ENCODE data around the gene PRPF8. TPM values are rescaled to one million over a fixed set of nuclear protein-coding genes. Genes with fewer than 3 reads are reported as not detected.
"Not testable (repeated sequence)": the region's sequence is repeated elsewhere in the genome, so short reads cannot be mapped to it uniquely, and the experiment has no call there.

PRPF8 gene
- total and polyA plus RNA-seq, 2 experiments from 2014 or later, result 72.2 to 93.8 TPM

DNA sequence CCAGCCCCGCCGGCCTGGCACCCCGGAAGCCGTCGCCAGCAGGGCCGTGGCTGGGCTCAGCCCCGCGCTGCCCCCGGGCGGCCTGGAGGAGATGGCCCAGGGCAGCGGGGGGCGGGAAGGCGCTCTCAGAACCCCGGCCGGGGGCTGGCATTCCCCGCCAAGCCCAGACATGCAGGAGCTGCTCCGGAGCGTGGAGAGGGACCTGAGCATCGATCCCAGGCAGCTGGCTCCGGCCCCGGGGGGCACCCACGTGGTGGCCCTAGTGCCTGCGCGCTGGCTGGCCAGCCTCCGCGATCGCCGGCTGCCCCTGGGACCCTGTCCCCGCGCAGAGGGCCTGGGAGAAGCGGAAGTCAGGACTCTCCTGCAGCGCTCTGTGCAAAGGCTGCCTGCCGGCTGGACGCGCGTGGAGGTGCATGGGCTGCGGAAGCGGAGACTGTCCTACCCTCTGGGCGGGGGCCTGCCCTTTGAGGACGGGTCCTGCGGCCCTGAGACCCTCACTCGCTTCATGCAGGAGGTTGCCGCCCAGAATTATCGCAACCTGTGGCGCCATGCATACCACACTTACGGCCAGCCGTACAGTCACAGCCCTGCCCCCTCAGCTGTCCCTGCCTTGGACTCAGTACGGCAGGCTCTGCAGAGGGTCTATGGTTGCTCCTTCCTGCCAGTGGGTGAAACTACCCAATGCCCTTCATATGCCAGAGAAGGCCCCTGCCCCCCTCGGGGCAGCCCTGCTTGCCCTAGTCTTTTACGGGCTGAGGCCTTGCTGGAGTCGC lies 40.4 kb upstream of the PRPF8 start:
- no peak for DNase-seq
- H3F3A ChIP-seq (ENCODE audit: insufficient read depth), result peaks cover 12% of the 10 kb centered on the region
- in situ Hi-C loops (cut with MboI), result loop anchor here (10.0 kb wide), 1 partner anchor 60 kb away; no protein-coding TSS in a partner anchor
- no peaks in the 10 kb centered on the region for H4K20me1 ChIP-seq (ENCODE audit: insufficient read depth)
- peak overlapping the region; percentile 91; the same call in 1 of the 2 replicates for H2AFZ ChIP-seq
- H3K27ac ChIP-seq, result peak overlapping the region; percentile 55; the same call in 1 of the 2 replicates
- H3K9me2 ChIP-seq (ENCODE audit: insufficient read depth), result no peaks in the 10 kb centered on the region
- no peaks in the 10 kb centered on the region for H3K27me3 ChIP-seq (replicated peaks; ENCODE audit: insufficient read depth)
- H3K79me2 ChIP-seq (ENCODE audit: insufficient read depth), result peaks cover 18% of the 10 kb centered on the region
- H3K4me1 ChIP-seq (ENCODE audit: insufficient read depth), result no peaks in the 10 kb centered on the region; the same call in 1 of the 2 replicates
- no peak for TF ChIP-seq EZH2 (IDR thresholded peaks at IDR 0.05; ENCODE audit: insufficient read depth, poor library complexity, severe bottlenecking)
- TF ChIP-seq EZH2phosphoT487 (IDR thresholded peaks at IDR 0.05; ENCODE audit: insufficient read depth, low read depth), result no peak
- WGBS, 2 experiments (ENCODE audit: low coverage in 1 of 2, low lambda C conversion rate in 2 of 2, missing lambda C conversion rate in 2 of 2), result 22 to 24% methylated on average over 36 to 42 of the region's 51 CpGs
- H3K4me2 ChIP-seq (ENCODE audit: unreplicated experiment), result peak overlapping the region; percentile 85
- no peaks in the 10 kb centered on the region for H3K9me3 ChIP-seq (ENCODE audit: low read depth)
- H3K36me3 ChIP-seq (ENCODE audit: low read depth), result no peaks in the 10 kb centered on the region
- peak overlapping the region; percentile 84 for H3K9ac ChIP-seq
- H3K4me3 ChIP-seq, result peak overlapping the region; percentile 70

- Histone ChIP-seq H3K4me3 (peak within 1 kb of the TSS; percentile 70), H4K20me1 (ENCODE audit: insufficient read depth) (no peaks in the 10 kb centered on the region), H3K79me2 (ENCODE audit: insufficient read depth) (peaks cover 18% of the 10 kb centered on the region), H3F3A (ENCODE audit: insufficient read depth) (peaks cover 8% of the 10 kb centered on the region; the same call in 1 of the 2 replicates), H3K9me3 (ENCODE audit: low read depth) (no peaks in the 10 kb centered on the region), H3K36me3 (ENCODE audit: low read depth) (no peaks in the 10 kb centered on the region), H3K4me2 (ENCODE audit: unreplicated experiment) (peak within 1 kb of the TSS; percentile 85), H3K9ac (peak within 1 kb of the TSS; percentile 84), H3K9me2 (ENCODE audit: insufficient read depth) (no peaks in the 10 kb centered on the region), H3K27me3 (replicated peaks; ENCODE audit: insufficient read depth) (no peaks in the 10 kb centered on the region), H2AFZ (peak within 1 kb of the TSS; percentile 91), H3K4me1 (ENCODE audit: insufficient read depth) (no peaks in the 10 kb centered on the region; the same call in 1 of the 2 replicates), H3K27ac (peak within 1 kb of the TSS; percentile 55)
- TF ChIP-seq EZH2phosphoT487 (IDR thresholded peaks at IDR 0.05; ENCODE audit: insufficient read depth, low read depth) (no peak), EZH2 (IDR thresholded peaks at IDR 0.05; ENCODE audit: insufficient read depth, poor library complexity, severe bottlenecking) (no peak)
- WGBS, 2 experiments (ENCODE audit: low coverage in 1 of 2, low lambda C conversion rate in 2 of 2, missing lambda C conversion rate in 2 of 2), result 1 to 2% methylated on average over 17 to 44 of the region's 57 CpGs
- peak; percentile 95 for DNase-seq
- in situ Hi-C loops (cut with MboI), result loop anchor here (10.0 kb wide), 1 partner anchor 60 kb away; no protein-coding TSS in a partner anchor
These were observed 39.7 kb upstream of the PRPF8 start, which contains the start of gene WDR81 for GRCh38 chr17:1724351-1724868. WDR81 (plus strand) TSS chr17:1724704; CDS start chr17:1724960, 256 bp downstream.

- not testable (repeated sequence) for H3K9ac ChIP-seq; H3K9me3 ChIP-seq (ENCODE audit: low read depth); H3K4me3 ChIP-seq; H3K4me2 ChIP-seq (ENCODE audit: unreplicated experiment); H3K36me3 ChIP-seq (ENCODE audit: low read depth); H4K20me1 ChIP-seq (ENCODE audit: insufficient read depth); H3K27me3 ChIP-seq (replicated peaks; ENCODE audit: insufficient read depth); H3K9me2 ChIP-seq (ENCODE audit: insufficient read depth); H3K4me1 ChIP-seq (ENCODE audit: insufficient read depth); H3F3A ChIP-seq (ENCODE audit: insufficient read depth); H2AFZ ChIP-seq
- H3K27ac ChIP-seq, result peak overlapping the region; percentile 53
- 54 to 75% methylated on average over 7 to 8 of the region's 8 CpGs for WGBS, 2 experiments (ENCODE audit: low coverage in 1 of 2, low lambda C conversion rate in 2 of 2, missing lambda C conversion rate in 2 of 2)
- in situ Hi-C loops (cut with MboI), result loop anchor here (10.0 kb wide), 1 partner anchor 63 kb away; no protein-coding TSS in a partner anchor
- H3K79me2 ChIP-seq (ENCODE audit: insufficient read depth), result peaks cover 18% of the 10 kb centered on the region
- peak; percentile 84 for DNase-seq
These were observed 37.4 kb upstream of the PRPF8 start for GRCh38 chr17:1722022-1722421.

- in situ Hi-C loops (cut with MboI), result loop anchor here (10.0 kb wide), 1 partner anchor 64 kb away; no protein-coding TSS in a partner anchor
These were observed 36.3 kb upstream of the PRPF8 start for GRCh38 chr17:1720856-1721386.

More at GRCh38 chr17:1720856-1721386, 36.3 kb upstream of the PRPF8 start:
- Histone ChIP-seq H3K36me3 (ENCODE audit: low read depth) (no peaks in the 10 kb centered on the region), H3K27ac (no peak overlapping the region), H2AFZ (peak overlapping the region; percentile 80), H3K9me3 (ENCODE audit: low read depth) (no peaks in the 10 kb centered on the region), H3K27me3 (replicated peaks; ENCODE audit: insufficient read depth) (no peaks in the 10 kb centered on the region), H3K9me2 (ENCODE audit: insufficient read depth) (no peaks in the 10 kb centered on the region), H3K9ac (peak overlapping the region; percentile 49; the same call in 1 of the 2 replicates), H4K20me1 (ENCODE audit: insufficient read depth) (no peaks in the 10 kb centered on the region), H3K79me2 (ENCODE audit: insufficient read depth) (peaks cover 11% of the 10 kb centered on the region), H3K4me1 (ENCODE audit: insufficient read depth) (peaks cover 9% of the 10 kb centered on the region), H3K4me3 (peak overlapping the region; percentile 57), H3F3A (ENCODE audit: insufficient read depth) (peaks cover 5% of the 10 kb centered on the region; the same call in 1 of the 2 replicates), H3K4me2 (ENCODE audit: unreplicated experiment) (peak overlapping the region; percentile 55)
- no peak for TF ChIP-seq EZH2 (IDR thresholded peaks at IDR 0.05; ENCODE audit: insufficient read depth, poor library complexity, severe bottlenecking)
- no peak for TF ChIP-seq EZH2phosphoT487 (IDR thresholded peaks at IDR 0.05; ENCODE audit: insufficient read depth, low read depth)
- WGBS, 2 experiments (ENCODE audit: low coverage in 1 of 2, low lambda C conversion rate in 2 of 2, missing lambda C conversion rate in 2 of 2), result 31% methylated on average over 11 of the region's 11 CpGs
- peak; percentile 60 for DNase-seq

Measured in GM23248 (cell line).